HUES6 (cell line): ENCODE measurements around the gene BCL10.

Experiments used
- H3K27ac ChIP-seq: 2 replicates; pipeline ENCODE4 v1.7.0; 2013; ENCODE audit warnings: low read depth, mild to moderate bottlenecking, low read length, inconsistent platforms
- H3K27me3 ChIP-seq: 2 replicates; pipeline ENCODE4 v1.6.1; 2013; ENCODE audit warnings: low read length; ENCODE audit not compliant: control insufficient read depth, insufficient read depth
- H3K36me3 ChIP-seq: 2 replicates; pipeline ENCODE4 v1.6.1; 2013; ENCODE audit warnings: low read length; ENCODE audit not compliant: control insufficient read depth, insufficient read depth
- H3K4me1 ChIP-seq: 2 replicates; pipeline ENCODE4 v1.6.1; 2013; ENCODE audit warnings: low read length; ENCODE audit not compliant: control insufficient read depth, insufficient read depth
- H3K4me3 ChIP-seq: 2 replicates; pipeline ENCODE4 v1.5.1; 2013; ENCODE audit warnings: low read depth, low read length
- H3K9ac ChIP-seq: one replicate; pipeline ENCODE4 v1.6.1; 2013; ENCODE audit warnings: mild to moderate bottlenecking, low read length
- H3K9me3 ChIP-seq: 2 replicates; pipeline ENCODE4 v1.6.1; 2013; ENCODE audit warnings: low read depth, low read length; ENCODE audit not compliant: control insufficient read depth, insufficient read depth

The BCL10 gene

DNA sequence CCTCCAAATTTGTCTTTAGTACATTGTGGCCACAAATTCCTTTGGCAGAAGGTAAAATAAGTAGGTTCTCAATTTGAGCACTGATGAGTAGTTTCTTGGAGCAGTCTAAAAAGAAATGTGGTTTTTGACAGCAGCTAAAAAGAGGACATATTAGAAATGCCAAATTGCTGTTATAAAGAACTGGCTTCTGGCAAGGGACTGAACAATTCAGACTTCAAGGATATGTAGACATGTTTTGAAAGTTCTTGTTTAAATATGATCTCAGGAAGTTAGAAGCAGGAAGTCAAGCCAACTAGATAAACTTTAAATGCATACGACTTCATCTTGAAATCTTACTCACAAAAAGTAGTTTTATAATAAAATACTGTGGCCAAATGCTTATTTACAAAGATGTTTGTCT, 35.8 kb downstream of the BCL10 start:
- H3K27ac ChIP-seq, result no peak overlapping the region
- peaks cover 11% of the 10 kb centered on the region; the same call in 1 of the 2 replicates for H3K4me1 ChIP-seq
- no peak overlapping the region for H3K4me3 ChIP-seq
- no peak overlapping the region for H3K9ac ChIP-seq
- H3K36me3 ChIP-seq, result no peaks in the 10 kb centered on the region
- no peaks in the 10 kb centered on the region for H3K9me3 ChIP-seq
- no peaks in the 10 kb centered on the region for H3K27me3 ChIP-seq

DNA sequence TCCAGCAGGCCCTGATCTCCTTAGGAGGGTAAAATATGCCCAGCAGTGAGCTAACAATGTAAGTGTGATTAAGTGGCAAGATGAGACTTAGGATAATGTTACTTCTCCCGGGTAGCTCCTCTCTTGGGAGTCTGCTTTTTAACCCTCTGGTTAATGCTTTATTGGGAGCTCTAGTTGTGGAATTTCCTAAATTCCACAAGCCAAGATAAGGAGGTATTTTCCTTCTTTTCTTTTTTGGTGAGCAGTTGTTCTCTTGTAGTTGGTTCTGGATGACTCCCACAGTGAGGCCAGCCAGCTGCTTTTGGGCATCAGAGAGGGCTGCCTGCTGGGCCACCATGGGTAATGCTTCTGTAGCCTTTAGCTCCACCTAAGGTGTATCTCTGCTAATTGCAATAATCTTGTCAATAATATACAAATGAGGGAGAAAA, 36.2 kb downstream of the BCL10 start:
- H3K9me3 ChIP-seq, result no peaks in the 10 kb centered on the region
- H3K36me3 ChIP-seq, result no peaks in the 10 kb centered on the region
- H3K27ac ChIP-seq, result no peak overlapping the region
- no peak overlapping the region for H3K9ac ChIP-seq
- H3K4me3 ChIP-seq, result no peak overlapping the region
- H3K4me1 ChIP-seq, result peaks cover 11% of the 10 kb centered on the region; the same call in 1 of the 2 replicates
- H3K27me3 ChIP-seq, result no peaks in the 10 kb centered on the region

DNA sequence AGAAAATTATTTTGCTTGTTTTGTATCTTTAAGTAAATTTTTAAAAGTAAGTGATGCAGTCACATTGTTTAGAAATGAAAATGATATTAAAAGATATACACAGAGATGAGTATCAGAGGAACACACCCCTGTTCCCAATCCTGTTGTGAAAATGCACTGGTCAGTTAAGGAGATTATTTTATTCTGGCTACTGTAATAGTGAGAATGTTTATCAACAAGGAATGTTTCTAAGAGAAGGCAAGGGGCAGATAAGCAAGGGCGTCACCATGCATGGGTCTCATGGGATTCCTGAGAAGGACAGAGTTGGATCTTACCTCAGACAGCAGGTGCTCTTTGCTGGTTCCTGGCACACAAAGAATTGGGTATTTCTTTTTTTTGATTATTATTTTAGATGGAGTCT, 38.8 kb downstream of the BCL10 start:
- H3K36me3 ChIP-seq, result no peaks in the 10 kb centered on the region
- no peak overlapping the region for H3K9ac ChIP-seq
- no peak overlapping the region for H3K27ac ChIP-seq
- H3K4me1 ChIP-seq, result 0 out of 2 replicates have a peak, but pooled peaks cover 3% of the 10 kb centered on the region
- H3K27me3 ChIP-seq, result no peaks in the 10 kb centered on the region
- H3K4me3 ChIP-seq, result no peak overlapping the region
- no peaks in the 10 kb centered on the region for H3K9me3 ChIP-seq

DNA sequence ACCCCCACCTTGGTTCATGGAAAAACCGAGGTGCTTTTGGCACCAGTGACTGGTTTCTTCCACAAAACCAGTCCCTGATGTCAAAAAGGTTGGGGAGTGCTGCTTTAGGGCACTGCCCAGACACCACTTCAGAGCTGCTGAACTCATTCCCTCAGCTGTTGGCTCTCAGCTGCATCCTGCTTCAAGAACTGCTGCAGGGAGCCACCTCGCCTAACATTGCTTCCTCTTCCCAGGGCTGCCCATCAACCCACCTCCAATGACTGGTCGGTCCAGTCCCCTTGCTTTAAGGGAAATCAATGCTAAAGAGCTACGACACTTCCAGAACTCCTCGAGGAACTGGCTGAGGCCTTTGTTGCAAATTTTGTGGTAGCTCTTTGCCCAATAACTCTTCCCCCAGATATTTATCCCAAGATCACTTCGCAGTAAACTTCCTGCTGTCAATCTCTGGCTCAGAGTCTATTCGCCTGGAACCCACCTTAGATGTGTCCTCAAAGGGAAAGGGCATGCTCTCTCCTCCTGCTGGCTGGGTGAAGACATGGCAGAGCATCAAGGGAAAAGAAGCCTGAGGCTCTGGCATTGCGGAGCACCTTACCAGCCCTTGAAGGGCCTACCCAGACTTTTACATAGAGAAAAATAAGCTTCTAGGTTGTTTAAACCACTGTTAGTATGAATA, 46.0 kb downstream of the BCL10 start:
- no peak overlapping the region for H3K9ac ChIP-seq
- no peak overlapping the region for H3K27ac ChIP-seq
- no peak overlapping the region for H3K4me3 ChIP-seq
- peaks cover 8% of the 10 kb centered on the region for H3K4me1 ChIP-seq
- H3K9me3 ChIP-seq, result no peaks in the 10 kb centered on the region
- H3K36me3 ChIP-seq, result no peaks in the 10 kb centered on the region
- H3K27me3 ChIP-seq, result no peaks in the 10 kb centered on the region

DNA sequence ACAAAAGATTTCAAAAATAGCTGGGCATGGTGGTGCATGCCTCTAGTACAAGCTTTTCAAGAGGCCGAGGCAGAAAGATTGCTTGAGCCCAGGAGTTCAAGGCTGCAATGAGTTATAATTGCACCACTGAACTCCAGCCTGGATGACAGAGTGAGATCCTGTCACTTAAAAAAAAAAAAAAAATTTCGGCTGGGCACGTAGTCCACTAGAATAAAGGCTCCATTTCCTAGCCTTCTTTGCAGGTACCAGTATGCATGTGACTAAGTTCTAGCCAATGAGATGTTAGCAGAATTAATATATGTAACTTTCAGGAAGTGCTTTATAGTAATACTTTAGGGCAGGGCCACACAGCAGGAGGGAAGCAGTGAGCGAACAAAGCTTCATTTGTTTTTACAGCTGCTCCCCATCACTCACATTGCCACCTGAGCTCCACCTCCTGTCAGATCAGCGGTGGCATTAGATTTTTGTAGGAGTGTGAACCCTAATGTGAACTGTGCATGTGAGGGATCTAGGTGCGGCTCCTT, 46.8 kb downstream of the BCL10 start:
- H3K4me3 ChIP-seq, result no peak overlapping the region
- H3K36me3 ChIP-seq, result no peaks in the 10 kb centered on the region
- H3K27me3 ChIP-seq, result no peaks in the 10 kb centered on the region
- H3K9me3 ChIP-seq, result no peaks in the 10 kb centered on the region
- H3K9ac ChIP-seq, result no peak overlapping the region
- peaks cover 16% of the 10 kb centered on the region for H3K4me1 ChIP-seq
- no peak overlapping the region for H3K27ac ChIP-seq

DNA sequence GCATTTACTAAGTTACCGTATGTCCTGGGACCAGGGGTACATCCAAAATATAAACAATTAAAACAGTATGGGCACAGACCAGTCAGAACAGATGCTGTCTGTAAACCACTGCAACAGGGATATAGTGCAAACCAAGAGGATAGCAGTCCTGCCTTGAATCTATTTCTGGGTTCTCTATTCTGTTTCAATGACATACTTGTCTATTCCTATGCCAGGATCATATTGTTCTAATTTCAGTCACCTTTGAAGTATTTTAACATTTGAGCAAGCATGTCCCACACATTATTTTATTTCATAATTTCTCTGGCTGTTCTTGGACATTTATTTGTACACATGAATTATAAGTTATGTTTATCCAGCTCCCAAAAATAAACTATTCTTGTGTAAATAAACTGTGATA, 47.5 kb downstream of the BCL10 start:
- Histone ChIP-seq H3K9ac (no peak overlapping the region), H3K27me3 (no peaks in the 10 kb centered on the region), H3K4me3 (no peak overlapping the region), H3K27ac (no peak overlapping the region), H3K4me1 (peaks cover 17% of the 10 kb centered on the region), H3K9me3 (no peaks in the 10 kb centered on the region), H3K36me3 (no peaks in the 10 kb centered on the region)

DNA sequence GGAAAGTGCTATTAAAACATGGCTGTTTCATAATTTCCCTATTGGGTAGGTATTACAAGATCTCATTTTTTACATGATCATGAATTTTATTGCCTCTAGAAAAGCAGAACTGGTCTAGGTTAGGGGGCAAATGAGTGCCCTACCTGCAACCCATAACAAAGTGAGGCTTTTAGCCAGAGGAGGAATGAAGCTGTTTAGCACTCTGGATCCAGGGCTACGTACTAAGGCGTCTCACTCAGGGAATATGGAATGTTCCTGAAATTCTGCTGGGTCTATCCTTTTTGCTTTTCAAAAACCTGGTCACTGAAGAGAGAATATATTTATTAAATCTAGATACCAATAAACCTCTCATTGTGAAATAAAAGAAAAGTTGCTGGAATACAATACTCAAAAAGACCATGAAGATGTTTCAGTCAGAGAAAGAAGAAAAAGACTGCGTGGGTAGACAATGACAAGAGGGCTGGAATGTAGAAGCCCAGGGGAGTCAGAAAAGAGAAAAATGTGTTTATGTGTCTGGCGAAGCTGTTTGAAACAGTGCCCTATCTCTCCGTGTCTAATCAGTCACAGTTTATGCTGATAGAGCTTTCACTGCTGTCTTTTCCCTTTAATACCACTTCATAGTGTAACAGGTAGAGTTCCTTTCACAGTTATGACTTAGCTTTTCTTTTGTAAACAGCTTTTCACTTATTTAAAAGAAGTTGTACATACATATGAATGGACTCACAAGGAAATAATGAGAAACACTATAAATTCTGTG, 50.6 kb downstream of the BCL10 start:
- Histone ChIP-seq H3K36me3 (no peaks in the 10 kb centered on the region), H3K9ac (no peak overlapping the region), H3K4me3 (no peak overlapping the region), H3K27ac (no peak overlapping the region), H3K9me3 (no peaks in the 10 kb centered on the region), H3K27me3 (no peaks in the 10 kb centered on the region), H3K4me1 (peaks cover 19% of the 10 kb centered on the region)

DNA sequence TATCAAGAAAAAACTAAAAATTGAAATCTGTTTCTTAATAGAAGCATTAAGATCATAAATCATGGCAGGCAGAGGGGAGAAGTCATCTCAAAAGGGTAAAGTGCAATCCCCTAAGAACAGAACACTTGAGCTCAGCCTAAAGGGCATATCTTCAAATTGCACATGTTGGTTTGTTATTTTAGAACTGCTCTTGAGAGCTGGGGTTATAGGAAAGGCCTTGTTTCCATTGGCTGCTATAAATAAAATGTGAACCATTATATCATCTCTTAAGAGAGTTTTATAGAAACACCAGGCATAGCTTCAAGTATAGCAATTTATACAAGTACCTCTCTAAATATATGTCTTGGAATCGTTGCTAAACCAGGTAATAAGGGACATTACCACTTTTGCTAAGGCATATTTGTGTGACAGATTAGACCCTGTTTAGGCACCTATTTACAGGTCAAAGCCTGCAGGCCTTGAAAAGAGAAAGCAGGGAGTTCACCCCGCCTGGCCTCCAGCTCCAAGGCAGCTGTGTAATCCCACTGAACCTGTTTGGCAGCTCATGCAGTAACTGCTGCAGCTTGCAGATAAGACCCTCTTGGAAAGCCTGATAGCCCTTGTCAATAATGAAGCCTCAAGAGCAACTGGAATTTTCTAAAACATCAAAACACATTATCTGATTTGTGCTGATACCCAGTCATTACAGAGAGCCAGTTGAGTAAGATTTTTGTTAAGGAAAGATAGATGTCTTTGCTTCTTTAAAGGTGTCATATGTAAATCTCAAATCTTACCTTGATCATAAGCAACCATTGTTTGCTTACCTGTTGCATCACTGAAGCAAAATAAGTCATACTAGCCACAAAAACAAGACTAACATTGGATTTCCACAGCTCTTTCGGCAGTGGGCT, 51.5 kb downstream of the BCL10 start:
- Histone ChIP-seq H3K4me1 (peaks cover 24% of the 10 kb centered on the region), H3K27me3 (no peaks in the 10 kb centered on the region), H3K4me3 (no peak overlapping the region), H3K27ac (no peak overlapping the region), H3K9ac (no peak overlapping the region), H3K9me3 (no peaks in the 10 kb centered on the region), H3K36me3 (no peaks in the 10 kb centered on the region)

DNA sequence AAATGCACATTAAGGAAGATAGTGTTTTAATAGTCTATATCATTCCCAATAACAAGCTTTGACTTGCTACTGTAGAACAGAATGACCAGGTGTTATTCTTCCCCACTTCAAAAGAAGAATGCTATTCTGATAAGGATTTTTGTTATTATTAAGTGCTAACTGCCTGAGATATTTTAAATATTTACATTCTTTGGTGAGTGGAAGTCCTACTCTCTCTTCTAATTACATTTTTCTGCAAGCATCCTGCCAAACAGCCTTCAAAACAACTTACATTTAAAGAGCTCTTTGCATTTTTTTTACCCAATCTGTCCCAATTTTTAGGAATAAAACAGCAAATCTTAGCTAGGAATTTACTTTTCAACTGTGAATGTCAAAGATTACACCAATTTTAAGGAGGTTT, 52.1 kb downstream of the BCL10 start:
- Histone ChIP-seq H3K27ac (no peak overlapping the region), H3K9me3 (no peaks in the 10 kb centered on the region), H3K4me3 (no peak overlapping the region), H3K27me3 (no peaks in the 10 kb centered on the region), H3K9ac (no peak overlapping the region), H3K36me3 (no peaks in the 10 kb centered on the region), H3K4me1 (peaks cover 24% of the 10 kb centered on the region)

DNA sequence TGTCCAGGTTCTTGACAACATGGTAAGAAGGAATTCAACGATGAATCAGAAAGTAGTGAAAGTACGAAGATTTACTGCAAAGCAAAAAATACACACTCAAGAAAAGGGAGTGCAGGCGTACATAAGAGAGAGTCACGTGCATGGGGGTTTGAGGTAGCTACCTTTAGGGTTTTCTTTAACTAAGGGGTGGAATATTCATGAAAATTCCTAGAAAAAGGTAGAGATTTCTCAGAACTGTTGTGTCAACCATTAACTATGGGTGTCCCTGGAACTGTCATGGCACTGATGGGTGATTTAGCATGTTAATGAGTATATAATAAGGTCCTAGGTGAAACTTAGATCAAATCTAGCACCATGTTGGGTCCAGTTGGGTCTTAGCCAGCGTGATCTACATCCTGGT, 53.1 kb downstream of the BCL10 start:
- peaks cover 24% of the 10 kb centered on the region for H3K4me1 ChIP-seq
- no peaks in the 10 kb centered on the region for H3K36me3 ChIP-seq
- no peaks in the 10 kb centered on the region for H3K9me3 ChIP-seq
- no peak overlapping the region for H3K27ac ChIP-seq
- H3K4me3 ChIP-seq, result no peak overlapping the region
- H3K9ac ChIP-seq, result no peak overlapping the region
- H3K27me3 ChIP-seq, result no peaks in the 10 kb centered on the region
